Endothelial cell of hepatic sinusoid (primary cell): Measurements from ENCODE around the gene UGT1A10.

Experiments used
- in situ Hi-C: cut with HindIII; loops from 2 replicates; pipeline ENCODE4 v1.10.0; 2017; ENCODE audit warnings: low sequenced_read_pairs

Gene UGT1A10

DNA sequence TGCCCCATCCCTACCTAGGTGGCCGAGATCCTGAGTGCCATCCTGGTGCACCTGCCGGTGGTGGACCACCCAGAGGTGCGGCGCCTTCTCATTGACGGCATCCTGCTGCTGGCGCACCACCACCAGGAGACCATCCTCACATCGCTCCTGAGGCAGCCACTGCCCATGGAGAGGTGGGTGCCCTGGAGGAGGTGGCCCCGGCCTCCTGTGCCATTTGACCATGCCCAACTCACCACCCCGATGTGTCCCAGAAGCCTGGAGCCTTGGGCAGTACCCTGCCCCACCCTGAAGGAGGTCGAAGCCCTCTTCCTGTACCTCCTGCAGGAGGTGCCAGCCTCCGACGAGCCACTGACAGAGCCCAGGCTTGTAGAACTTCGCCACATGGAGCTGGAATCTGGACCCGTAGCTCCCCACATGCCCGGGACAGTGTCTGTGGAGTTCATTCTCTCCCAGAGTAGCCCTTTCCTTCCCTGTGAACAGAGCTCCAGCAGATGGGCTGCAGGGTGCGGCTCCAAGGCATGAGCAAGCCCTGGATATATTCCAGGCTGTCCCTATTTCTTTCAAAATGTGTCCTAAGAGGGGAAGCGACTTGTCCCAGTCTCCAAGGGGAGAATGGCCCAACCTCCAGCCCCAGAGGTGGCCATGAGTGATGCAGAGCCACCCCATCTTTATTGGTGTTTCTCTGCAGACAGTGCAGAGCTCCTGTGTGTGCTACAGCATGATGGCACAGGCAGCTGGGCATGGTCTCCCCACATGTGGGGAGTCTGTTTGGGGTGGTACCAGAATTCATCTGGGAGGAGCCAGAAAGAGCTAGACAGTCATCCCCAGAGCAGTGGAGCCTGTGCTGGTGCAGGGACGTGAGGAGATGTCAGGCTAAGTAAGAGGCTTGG lies 183.9 kb downstream of the UGT1A10 start:
- in situ Hi-C loops = no loop called here

DNA sequence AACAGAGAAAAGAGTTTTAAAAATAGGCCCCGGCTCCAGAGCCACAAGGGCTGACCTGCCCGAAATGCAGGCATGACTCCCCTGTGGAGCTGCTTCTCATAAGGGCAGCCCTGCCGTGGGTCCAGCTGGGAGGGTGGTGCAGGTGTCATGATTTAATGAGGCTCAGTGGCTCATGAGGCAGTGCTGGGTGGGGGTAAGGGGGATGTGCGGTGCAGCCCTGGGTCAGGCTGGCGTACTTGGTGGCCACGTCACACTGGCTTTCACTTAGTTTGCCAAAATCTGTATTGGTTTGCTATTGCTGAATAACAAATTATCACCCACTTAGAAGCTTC lies 184.5 kb downstream of the UGT1A10 start:
- in situ Hi-C loops = no loop called here

DNA sequence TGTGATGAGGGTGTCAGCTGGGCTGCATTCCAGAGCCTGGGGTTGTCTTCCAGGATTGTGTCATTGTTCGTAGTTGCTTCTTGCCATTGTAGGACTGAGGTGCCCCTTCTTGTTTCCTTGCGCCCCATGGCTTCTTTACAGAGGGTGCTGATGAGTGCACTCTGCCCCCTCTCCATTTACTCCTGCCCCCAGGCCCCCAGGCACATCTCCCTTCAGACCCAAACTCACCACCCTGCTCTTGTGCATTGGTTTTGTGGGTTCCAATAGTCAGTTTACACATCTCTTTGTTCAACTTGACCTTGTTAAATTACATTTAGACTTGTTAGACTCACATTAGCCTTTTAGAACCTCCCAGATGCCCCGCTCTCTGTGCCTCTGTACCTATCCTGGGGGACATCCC lies 184.9 kb downstream of the UGT1A10 start:
- in situ Hi-C loops = no loop called here

DNA sequence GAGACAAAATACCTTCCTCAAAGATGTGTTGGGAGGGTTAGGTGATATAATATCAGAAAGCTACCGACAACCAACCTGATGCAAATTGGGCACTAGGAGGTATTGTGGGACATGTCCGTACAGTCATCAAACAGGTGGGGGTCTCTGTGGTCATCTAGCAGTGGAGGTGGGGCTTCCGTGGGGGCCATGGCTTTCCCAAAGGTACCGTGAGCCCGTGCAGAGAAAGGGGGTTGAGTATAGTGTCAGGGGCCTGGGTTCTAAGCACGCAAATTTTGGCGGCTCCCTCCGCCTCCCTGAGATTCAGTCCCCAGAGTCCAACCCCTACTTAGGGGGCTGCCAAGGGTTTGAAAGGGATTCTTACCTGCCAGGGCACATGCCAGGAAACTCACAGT lies 185.5 kb downstream of the UGT1A10 start:
- in situ Hi-C loops = no loop called here

DNA sequence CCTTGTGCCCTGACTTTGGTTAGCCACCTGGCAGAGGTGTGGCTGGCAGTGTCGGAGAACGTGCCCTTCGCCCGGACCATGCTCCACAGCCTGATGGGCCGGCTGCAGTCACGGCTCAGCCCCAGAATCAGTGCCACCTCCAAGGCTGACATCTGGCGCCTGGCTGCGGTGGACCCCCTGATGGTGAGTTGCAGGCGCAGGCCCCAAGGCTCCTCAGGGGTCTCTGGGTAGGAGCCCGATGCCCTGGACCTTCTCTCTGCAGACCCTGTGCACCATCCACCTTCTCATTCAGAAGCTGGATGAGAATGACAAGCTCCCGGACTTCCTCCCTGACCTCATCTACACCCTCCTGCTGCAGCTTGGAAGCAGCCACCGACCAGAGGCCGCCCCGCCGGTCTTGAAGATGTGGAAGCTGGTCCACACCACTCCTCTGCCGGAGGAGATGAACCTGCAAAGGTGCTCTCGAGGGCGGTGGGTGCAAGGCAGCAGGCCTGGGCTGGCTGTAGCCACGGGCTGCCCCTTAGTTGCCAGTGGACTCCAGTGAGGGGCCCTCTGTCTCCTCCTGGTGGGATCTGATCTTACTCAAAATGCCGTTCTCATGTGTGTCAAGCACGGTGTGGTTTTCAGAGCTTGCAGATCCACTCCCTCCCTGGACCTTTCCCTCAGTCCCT lies 186.0 kb downstream of the UGT1A10 start:
- in situ Hi-C loops = no loop called here
